Measurements from ENCODE around the gene PRR15L.
"Not testable (repeated sequence)": the region's sequence is repeated elsewhere in the genome, so short reads cannot be mapped to it uniquely, and the experiment has no call there.

PRR15L gene

DNA sequence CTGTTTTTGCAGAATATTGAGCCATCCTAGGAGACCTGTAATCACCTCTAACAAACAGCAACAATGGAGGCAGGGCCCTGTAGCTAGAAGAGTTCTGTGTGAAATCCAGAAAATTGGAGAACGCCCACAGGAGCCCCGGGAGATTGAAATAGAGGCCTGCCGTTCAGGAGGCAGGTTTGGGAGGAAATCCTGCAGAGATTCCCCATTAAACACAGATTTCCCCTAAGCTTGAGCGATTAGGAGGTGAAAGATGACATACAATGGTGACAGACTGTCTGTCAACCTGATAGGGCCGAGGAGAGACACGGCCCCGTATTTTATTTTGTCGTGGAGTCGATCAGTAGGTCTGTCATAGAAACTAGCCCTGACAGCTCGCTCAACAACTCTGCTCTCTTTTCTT lies 31.5 kb upstream of the PRR15L start:
- DNase-seq = no peak

GRCh38 chr17:47988445-47988844 lies 30.8 kb upstream of the PRR15L start:
- not testable (repeated sequence) for DNase-seq

- DNase-seq = peak in 3 of 51 donors; percentile 4 to 21 (median 7)
These were observed 29.7 kb upstream of the PRR15L start for GRCh38 chr17:47987240-47987835.

GRCh38 chr17:47986520-47986919 lies 28.8 kb upstream of the PRR15L start:
- no peak for DNase-seq

- peak in 1 of 51 donors; percentile 15 for DNase-seq
These were observed 26.0 kb upstream of the PRR15L start for GRCh38 chr17:47983492-47984223.

GRCh38 chr17:47982645-47983390 lies 25.1 kb upstream of the PRR15L start:
- no peak for DNase-seq

GRCh38 chr17:47982091-47982617 lies 24.5 kb upstream of the PRR15L start:
- no peak for DNase-seq

GRCh38 chr17:47981462-47981861 lies 23.8 kb upstream of the PRR15L start:
- peak in 1 of 51 donors; percentile 8 for DNase-seq

DNA sequence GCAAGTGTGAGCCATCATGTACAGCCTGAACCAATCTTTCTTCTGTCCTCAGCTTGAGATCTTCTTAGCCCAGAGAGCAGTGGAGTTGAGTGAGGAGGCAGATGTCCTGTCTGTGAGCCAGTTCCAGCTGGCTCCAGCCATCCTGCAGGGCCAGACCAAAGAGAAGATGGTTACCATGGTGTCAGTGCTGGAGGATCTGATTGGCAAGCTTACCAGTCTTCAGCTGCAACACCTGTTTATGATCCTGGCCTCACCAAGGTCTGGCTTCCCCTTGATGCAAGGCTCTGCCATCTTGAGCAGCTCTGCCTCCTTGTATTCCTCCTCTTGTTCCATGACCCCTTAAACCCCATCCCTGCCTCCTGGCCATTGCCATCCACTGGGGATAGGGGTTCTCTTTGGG lies 22.9 kb upstream of the PRR15L start:
- peak in 1 of 51 donors; percentile 11 for DNase-seq

GRCh38 chr17:47978324-47978723 lies 20.6 kb upstream of the PRR15L start:
- DNase-seq = peak in 33 of 51 donors; percentile 4 to 66 (median 27)

DNA sequence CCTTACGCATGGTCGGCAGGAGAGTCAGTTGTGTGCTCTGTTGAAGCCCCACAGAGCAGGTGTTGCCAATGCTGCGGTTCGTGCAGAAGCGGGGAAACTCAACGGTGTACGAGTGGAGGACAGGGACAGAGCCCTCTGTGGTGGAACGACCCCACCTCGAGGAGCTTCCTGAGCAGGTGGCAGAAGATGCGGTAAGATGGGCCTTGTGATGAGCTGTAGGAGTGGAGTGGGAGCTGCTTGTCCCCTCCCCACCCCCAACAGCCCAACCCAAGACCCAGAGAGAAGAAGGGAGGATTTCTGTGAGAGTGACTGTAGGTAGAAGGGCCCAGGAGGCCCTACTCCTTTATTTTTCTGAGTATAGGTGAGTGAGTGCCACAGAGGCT lies 18.1 kb upstream of the PRR15L start:
- no peak for DNase-seq

DNA sequence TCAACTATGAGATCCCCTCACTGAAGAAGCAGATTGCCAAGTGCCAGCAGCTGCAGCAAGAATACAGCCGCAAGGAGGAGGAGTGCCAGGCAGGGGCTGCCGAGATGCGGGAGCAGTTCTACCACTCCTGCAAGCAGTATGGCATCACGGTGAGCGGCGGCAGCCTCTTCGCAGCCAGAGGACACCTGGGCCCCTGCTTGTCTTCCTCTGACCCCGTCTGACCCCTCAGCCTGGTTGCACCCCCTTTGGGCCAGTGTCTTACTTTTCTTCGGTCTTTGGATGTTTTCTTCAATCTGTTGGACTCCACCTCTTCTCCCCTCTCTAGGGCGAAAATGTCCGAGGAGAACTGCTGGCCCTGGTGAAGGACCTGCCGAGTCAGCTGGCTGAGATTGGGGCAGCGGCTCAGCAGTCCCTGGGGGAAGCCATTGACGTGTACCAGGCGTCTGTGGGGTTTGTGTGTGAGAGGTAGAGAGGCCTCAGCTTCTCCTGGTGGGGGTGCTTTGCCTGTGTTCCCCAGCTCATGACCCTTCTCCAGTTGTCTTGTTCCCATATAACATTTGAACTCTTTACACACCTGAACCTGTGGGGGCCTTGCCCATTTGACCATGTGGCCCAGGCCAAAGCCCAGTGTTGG lies 17.6 kb upstream of the PRR15L start:
- no peak for DNase-seq

DNA sequence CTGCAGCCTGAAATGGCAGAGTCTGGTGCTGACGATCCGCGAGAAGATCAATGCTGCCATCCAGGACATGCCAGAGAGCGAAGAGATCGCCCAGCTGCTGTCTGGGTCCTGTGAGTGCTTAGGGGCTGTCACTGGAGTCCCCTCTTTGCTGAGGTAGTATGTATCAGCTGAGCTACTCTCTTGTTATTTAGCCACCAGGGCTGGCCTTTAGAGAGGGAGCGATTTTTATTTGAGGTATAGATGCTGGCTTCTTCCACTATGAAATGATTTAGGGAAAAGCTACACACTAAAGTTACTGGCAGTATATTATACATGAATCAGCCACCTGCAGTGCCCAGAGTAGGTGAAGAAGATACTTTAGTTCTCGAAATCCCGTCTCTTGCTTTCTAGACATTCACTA lies 15.9 kb upstream of the PRR15L start:
- DNase-seq = no peak

GRCh38 chr17:47970725-47971499 lies 13.2 kb upstream of the PRR15L start, which contains the start of gene CDK5RAP3:
Gene CDK5RAP3, plus strand, starts transcription at chr17:47971113. Its CDS starts 34 bp downstream, at chr17:47971147.
- DNase-seq = peak; percentile 79 to 100 (median 99)

GRCh38 chr17:47969930-47970724 lies 12.4 kb upstream of the PRR15L start:
- DNase-seq = peak in 1 of 51 donors; percentile 4

DNA sequence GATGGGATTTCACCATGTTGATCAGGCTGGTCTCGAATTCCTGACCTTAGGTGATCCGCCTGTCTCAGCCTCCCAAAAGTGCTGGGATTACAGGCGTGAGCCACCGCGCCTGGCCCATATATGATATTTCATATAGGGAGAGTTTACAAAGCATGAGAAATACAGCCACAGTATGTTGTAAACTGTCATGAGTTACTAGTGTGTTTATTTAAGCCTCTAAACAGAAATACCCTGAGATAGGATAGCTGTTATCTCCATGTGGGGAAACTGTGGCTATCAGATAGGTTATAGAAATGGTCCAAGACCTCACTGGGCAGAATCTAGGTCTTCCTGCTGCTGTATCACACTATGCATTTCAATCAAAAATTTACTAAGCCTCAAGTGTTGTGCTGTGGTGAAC lies 11.2 kb upstream of the PRR15L start:
- DNase-seq = no peak

- DNase-seq = no peak
These were observed 10.0 kb upstream of the PRR15L start for GRCh38 chr17:47967607-47968252.

- DNase-seq = no peak
These were observed 8.4 kb upstream of the PRR15L start for GRCh38 chr17:47966079-47966519.

- no peak for DNase-seq
These were observed 7.2 kb upstream of the PRR15L start for GRCh38 chr17:47964856-47965255.

All from hypothalamus (tissue), 51 donors.